HL-60/S4 treated with phorbol 12-myristate 13-acetate at 8.2 ng/mL for 4 days and 3 days (cell line): ENCODE measurements around the gene CLCN2.

ENCODE experiments used
- in situ Hi-C: fragments of 300-500 bp; cut with MboI; formaldehyde crosslinking; loops from 2 replicates; pipeline ENCODE4 v1.15.0; 2022; ENCODE audit warnings: low sequenced_read_pairs

The CLCN2 gene

GRCh38 chr3:184381261-184382224 is 20.1 kb upstream of the CLCN2 start:
- in situ Hi-C loops = loop anchor here (25.0 kb wide), 1 partner anchor 406 kb away; no protein-coding TSS in a partner anchor

DNA sequence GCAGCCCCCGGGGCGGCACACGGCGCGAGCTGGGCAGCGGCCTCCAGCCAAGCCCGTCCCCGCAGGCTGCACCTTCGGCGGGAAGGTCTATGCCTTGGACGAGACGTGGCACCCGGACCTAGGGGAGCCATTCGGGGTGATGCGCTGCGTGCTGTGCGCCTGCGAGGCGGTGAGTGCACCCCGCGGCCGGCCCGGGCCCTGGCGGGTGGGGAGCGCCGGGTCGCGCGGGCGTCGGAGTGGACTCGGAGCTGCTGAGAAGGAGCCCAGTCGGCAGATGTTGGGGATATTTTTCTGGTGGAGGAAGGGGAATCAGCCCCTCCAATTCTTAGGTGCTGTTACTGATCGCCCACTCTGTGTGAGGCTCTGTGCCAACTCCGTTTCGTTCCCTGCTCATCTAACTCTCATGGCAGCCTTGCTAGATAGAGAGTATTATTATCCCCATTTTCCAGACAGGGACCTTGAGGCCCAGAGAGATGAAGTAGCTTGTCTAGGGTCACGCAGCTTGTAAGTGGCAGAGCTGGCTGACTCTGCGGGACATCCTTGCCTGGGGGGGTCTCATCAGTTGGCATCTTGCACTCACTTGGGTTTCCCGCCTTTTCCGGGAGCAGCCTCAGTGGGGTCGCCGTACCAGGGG is 19.3 kb upstream of the CLCN2 start:
- in situ Hi-C loops = loop anchor here (25.0 kb wide), 1 partner anchor 407 kb away; no protein-coding TSS in a partner anchor

DNA sequence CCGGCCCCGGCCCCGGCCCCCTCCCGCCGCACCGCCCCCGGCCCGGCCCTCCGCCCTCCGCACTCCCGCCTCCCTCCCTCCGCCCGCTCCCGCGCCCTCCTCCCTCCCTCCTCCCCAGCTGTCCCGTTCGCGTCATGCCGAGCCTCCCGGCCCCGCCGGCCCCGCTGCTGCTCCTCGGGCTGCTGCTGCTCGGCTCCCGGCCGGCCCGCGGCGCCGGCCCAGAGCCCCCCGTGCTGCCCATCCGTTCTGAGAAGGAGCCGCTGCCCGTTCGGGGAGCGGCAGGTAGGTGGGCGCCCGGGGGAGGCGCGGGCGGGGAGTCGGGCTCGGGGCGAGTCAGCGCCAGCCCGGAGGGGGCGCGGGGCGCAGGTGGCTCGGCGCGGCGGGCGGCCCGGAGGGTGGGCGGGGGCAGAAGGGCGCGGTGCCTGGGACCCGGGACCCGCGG is 18.8 kb upstream of the CLCN2 start:
- in situ Hi-C loops = loop anchor here (25.0 kb wide), 1 partner anchor 407 kb away; no protein-coding TSS in a partner anchor

DNA sequence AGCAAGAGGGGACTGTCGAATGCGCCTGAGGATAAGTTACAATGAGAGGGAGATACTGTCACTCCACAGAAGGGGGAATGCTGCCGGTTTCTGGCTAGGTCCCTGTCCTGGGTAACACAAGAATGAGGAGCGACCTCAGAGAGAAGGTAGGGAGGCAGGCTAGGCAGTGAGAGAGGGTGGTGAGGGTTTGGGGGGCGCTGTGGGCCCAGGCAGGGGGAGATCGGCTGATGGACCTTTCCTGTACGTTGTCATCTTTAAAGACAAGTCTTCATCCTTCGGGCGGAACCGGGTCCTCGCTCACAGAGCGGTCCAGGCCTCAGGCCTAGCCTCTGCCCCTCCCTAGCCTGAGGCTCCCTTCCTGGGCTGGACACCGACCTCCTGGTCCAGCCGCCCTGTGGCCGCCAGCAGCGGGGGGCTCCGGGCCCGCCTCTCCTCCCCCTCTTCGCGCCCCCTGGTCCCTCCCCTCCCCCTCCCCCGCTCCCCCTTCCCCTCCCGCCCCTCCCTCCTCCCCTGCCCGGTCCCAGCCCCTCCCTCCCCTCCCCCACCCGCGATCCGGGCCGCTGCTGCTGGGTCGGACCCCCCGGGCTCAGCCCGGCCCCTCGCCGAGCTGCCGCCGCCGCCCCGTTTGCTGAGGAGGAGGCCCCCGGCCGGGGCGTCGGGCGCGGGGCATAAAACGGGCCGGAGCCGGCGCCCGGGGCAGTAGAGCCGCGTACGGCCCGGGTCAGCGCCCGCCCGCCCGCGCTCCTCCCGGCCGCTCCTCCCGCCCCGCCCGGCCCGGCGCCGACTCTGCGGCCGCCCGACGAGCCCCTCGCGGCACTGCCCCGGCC is 18.2 kb upstream of the CLCN2 start, which contains the start of gene CHRD:
Gene CHRD (plus strand): TSS at position 697 of the 827 bp plus-strand sequence. CDS start 265 bp downstream, outside the sequence.
- in situ Hi-C loops = loop anchor here (25.0 kb wide), 1 partner anchor 408 kb away; no protein-coding TSS in a partner anchor

DNA sequence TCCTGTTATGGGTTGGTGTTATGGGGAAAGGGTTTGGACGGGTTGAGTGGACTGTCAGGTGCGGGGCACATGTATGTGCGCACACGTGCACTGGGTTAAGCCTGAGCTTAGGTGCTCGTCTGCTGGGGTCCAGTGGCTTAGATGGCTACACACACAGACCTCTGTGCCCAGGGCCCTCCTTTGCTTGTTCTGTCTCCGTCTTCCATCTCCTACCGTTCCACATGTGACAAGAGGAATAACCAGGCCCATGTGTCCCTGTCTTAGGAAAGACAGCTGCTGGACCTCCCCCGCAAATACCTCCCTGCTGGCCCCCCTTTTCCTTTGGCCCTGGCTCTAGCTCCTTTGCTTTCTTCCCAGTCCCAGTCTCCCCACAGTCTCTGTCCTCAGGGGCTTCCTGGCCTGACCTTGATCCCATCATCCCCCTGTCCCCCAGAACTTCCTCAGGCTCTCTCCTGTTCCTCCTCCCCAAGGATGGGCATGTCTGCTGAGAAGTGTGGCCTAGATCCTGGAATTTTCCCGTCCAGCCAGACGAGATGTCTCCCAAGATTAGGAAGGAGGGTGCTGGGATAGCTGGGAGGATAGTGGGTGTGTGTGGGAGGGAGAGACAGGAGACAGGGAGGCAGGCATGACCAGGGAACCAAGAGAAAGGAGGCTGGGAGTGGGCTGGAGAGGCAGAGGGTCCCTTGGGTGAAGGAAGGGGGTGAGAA is 17.4 kb upstream of the CLCN2 start:
- in situ Hi-C loops = loop anchor here (25.0 kb wide), 1 partner anchor 408 kb away; no protein-coding TSS in a partner anchor

- in situ Hi-C loops = loop anchor here (25.0 kb wide), 1 partner anchor 409 kb away; no protein-coding TSS in a partner anchor
Measured at GRCh38 chr3:184377882-184378445, 16.6 kb upstream of the CLCN2 start, which contains the start of gene THPO. Gene THPO (minus strand): TSS chr3:184378207. CDS start chr3:184376259, 1,948 bp downstream.

GRCh38 chr3:184377374-184377773 is 16.0 kb upstream of the CLCN2 start:
- in situ Hi-C loops = loop anchor here (25.0 kb wide), 1 partner anchor 410 kb away; no protein-coding TSS in a partner anchor

GRCh38 chr3:184375747-184376461 is 14.5 kb upstream of the CLCN2 start:
- in situ Hi-C loops = loop anchor here (25.0 kb wide), 1 partner anchor 411 kb away; no protein-coding TSS in a partner anchor

DNA sequence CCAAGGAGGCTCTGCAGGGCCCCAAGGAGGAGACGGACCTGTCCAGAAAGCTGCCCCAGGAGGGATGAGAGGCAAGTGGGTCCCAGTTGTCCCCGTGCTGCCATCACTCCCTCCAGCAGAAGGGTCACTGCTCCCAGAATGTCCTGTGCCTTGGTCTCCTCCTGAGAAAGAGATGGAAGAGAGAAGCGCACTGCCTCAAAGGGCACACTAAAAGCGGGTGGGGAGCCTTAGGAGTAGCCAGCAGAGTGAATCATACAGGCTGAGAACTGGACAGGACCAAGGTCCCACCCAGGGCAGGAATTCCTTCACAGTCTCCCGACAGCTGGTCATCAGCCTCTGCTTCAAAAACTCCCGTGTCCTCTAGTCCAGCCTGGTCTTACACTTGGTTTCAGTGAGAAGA is 12.0 kb upstream of the CLCN2 start:
- in situ Hi-C loops = no loop called here

GRCh38 chr3:184372911-184373310 is 11.5 kb upstream of the CLCN2 start:
- in situ Hi-C loops = no loop called here

DNA sequence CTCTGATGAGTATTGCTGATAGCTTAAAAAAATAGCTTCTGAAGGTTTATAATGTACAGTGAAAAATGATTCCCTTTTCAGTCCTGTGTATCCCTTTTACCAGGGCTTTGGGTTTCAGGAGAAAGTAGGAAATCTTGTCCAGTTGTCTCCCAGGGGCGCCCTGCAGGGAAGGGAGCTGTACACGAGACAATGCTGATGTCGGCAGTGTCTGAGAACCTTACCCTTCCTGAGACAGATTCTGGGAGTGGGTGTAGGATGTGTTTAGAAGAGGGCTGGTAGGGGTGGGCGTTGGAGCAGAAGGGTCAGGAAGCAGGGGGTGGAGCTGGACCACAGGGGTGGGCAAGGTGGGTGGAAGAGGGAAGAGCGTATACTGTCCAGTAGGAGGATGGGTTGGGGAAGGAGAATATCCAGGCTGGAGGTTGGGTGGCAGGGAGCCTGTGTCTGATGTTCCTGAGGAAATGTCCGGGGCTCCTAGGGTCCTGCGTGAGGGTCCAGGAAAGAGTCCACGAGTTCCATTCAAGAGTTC is 11.0 kb upstream of the CLCN2 start:
- in situ Hi-C loops = no loop called here

GRCh38 chr3:184371570-184372018 is 10.2 kb upstream of the CLCN2 start:
- in situ Hi-C loops = no loop called here

GRCh38 chr3:184368586-184369183 is 7.3 kb upstream of the CLCN2 start:
- in situ Hi-C loops = no loop called here

DNA sequence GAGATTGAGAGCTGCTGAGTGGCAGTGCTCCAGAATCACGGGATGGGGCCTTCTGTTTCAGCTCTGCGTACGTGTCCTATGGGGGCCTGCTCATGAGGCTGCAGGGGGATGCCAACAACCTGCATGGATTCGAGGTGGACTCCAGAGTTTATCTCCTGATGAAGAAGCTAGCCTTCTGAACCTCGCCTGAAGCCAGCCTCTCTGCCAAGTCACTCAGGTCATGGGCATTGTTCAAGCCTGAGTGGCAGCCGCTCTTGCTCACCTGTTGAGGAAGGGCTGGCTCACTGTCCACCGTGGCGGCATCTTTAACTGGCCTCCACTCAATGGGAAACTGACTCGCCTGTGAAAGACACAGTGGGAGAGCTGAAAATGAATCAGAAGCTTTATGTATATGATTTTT is 6.7 kb upstream of the CLCN2 start:
- in situ Hi-C loops = no loop called here

DNA sequence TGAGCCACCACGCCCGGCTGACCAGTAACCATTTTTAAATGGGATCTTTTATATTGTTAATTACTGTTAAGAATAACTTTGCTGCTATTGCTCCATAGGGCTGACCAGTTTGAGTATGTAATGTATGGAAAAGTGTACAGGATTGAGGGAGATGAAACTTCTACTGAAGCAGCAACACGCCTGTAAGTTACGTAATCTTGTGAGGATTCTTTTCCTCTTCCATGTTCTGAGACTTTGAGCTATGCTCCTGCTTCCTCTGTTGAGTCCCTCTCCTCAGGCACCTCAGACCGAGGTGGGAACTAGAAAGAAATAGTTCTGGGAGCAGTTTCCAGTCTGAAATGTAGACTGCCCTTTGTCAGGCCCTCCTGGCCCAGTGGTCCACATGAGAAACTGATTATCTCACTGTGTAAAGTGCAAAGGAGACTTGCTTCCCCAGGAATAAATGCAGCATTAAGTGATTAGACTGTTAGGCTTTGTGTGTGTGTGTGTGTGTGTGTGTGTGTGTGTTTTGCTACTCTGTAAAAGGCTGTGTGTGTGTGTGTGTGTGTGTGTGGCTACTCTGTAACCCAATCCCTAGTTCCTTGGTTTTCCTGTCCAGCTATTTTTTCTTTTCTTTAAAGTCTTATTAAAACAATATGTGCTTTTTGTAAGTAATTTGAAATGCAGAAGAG is 5.3 kb upstream of the CLCN2 start:
- in situ Hi-C loops = no loop called here

DNA sequence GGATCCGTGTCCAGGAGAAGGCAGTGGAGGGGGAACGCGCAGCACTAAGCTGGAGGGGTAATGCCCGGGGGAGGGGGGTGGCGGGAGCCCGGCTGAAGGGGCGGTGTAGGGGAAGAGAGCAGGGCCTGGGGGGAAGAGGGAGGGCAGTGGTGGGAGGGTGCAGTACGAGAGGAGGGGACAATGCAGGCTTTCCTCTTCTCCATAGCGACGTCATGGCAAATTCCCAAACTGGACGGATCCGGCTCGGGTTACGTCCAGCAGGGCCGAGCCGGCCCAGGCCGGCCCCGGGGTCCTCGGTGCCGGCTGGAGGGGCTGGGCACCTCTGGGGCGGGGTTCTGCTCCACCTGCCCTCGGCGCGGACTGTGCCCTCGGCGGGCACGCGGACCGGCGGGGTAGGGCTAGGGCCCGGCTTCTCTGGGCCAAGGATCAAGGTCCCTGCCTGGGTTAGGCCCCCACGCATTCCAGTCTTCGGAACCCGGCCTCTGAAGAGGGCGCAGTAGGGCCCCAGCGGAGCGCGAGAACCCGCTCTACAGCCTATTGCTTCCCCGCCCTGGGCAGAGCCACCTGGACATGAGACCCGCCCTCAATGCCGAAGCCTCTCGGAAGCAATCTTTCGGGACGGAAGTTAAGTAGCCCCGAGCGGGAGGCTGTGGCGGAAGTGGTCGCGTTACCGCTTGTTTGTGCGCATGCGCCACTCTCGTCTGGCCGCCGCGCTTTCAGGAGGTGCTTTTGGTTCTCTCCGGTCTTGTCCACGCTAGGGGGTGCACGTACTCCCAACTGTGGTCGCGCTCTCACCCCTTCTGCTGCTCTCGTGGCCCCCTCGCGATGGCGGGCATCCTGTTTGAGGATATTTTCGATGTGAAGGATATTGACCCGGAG is 1.5 kb upstream of the CLCN2 start:
- in situ Hi-C loops = no loop called here
